C4-2B (cell line): ENCODE measurements around the gene DPP4.

Experiments
- H3K27ac ChIP-seq: fragments of 450-650 bp; 2 replicates; pipeline ENCODE4 v1.5.1; 2017
- CTCF ChIP-seq: fragments of 450-650 bp; conservative IDR thresholded peaks from 2 replicates; pipeline ENCODE4 v1.5.1; 2017; ENCODE audit warnings: mild to moderate bottlenecking
- ZFX ChIP-seq: fragments of 450-650 bp; IDR thresholded peaks from 2 replicates; pipeline ENCODE4 v1.6.1; 2017

The DPP4 gene

DNA sequence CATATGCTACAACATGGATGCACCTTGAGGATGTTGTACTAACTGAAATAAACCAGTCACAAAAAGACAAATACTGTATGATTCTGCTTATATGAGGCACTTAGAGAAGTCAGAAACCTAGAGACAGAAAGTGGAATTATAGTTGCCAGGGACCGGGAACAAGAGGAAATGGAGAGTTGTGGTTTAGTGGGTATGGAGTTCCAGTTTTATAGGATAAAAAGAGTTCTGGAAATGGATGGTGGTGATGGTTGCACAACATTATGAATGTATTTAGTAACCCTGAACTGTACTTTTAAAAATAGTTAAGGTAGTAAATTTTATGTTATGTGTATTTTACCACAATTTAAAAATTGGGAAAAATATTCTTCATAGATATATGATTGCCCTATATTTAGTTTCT lies 97.7 kb downstream of the DPP4 start:
- H3K27ac ChIP-seq: no peak overlapping the region

DNA sequence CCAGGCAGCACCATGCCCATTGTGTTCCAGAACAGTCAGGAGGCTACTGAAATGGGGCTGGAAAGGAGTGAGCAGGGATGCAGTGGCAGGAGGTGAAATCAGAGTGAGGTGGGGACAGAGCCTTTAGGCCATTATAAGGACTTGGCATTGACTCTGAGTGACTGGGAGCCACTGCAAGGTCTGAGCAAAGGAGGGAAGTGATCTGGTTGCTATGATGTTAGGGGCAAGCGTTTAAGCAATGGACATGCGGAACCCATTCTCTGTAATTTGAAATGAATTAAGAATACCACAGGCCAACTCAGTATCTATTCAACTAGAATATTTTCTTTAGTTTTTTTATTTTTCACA lies 98.2 kb downstream of the DPP4 start:
- H3K27ac ChIP-seq: no peak overlapping the region
- TF ChIP-seq ZFX: no peak
- no peak for TF ChIP-seq CTCF

More for the DNA sequence above, 97.7 kb downstream of the DPP4 start:
- TF ChIP-seq CTCF (no peak), ZFX (no peak)

DNA sequence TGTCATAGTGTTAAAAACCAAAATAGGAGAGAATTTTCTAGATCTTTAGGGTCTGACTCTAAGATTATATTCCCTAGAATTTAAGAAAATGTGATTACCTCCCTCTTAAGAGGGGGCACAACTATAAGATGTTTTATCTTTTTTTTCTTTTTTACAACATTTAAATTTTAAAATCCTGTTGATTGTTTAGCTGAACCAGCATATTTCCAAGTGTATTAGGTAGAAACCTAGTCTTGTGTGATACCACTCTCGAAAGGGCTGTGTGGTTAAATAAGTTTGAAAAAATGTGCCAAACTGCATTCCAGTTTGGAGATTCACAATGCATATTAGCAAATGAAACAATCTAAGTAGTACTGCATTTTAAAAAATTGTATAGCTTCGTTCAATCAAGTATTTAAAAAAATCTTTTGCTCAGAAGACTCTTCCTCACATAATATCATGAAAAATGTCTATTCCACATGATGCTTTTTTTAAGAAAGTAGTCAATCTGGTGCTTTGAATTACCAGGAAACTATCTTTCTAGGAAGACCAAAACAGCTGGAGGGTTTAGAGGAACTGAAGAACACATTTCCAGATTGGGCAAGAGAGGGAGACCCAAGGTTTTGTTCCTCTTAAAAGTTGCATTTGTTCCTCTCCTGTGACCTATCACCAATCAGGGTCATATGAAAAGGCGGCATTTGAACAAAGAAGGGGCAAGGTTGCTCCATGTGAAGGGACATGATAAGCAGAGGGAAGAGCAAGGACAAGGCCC lies 98.8 kb downstream of the DPP4 start:
- H3K27ac ChIP-seq: no peak overlapping the region
- no peak for TF ChIP-seq CTCF
- no peak for TF ChIP-seq ZFX

DNA sequence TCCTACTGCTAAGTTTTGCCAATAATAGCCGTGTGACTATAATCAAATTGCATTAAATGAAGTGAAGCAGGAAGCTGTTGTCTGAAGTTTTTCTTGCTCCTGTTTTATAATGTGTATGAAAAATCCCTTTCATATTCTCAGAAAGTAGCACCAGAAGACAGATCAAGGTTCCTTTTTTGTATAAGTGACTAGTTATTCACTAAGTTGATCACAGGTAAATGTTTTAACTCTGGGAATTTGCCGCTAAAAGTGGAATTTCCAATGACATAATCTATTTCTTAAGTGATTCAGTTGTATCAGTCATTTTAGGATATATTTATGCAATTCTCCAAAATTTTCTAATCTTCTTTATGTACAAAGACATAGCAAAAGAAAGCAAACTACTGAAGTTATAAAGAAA lies 99.6 kb downstream of the DPP4 start:
- no peak for TF ChIP-seq ZFX
- no peak for TF ChIP-seq CTCF
- H3K27ac ChIP-seq: no peak overlapping the region

DNA sequence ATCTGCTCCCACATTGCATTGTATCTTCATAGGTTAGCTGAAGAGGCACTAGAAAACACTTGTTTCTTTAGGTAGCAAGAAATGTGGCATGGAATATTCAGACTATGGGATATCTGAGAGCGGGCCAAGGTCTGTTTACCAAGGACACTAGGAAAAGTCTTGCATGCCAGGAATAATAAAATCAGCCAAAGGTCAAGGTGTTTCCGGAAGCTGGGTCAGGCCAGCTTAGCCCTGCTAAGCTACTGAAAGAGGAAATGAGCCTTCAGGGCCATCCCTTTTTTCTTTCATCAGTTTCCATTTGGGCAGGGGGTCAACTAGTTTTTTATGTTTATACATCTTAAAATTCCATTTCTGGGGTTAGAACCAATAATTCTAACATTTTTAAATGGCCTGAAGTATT lies 101.1 kb downstream of the DPP4 start:
- no peak for TF ChIP-seq ZFX
- TF ChIP-seq CTCF: no peak

GRCh38 chr2:161972232-161972631 lies 101.8 kb downstream of the DPP4 start:
- TF ChIP-seq CTCF (no peak), ZFX (no peak)
- no peak overlapping the region for H3K27ac ChIP-seq

More for the DNA sequence above, 101.1 kb downstream of the DPP4 start:
- no peak overlapping the region; the same call in 1 of the 2 replicates for H3K27ac ChIP-seq

GRCh38 chr2:161971551-161971950 lies 102.5 kb downstream of the DPP4 start:
- no peak for TF ChIP-seq ZFX
- TF ChIP-seq CTCF: no peak

More at GRCh38 chr2:161971551-161971950, 102.5 kb downstream of the DPP4 start:
- H3K27ac ChIP-seq: no peak overlapping the region
